AG09319 (cell line): ENCODE measurements around the gene VASN.

Experiments
- DNase-seq: peaks from one replicate; pipeline ENCODE4 v3.0.0-alpha.2; 2010; ENCODE audit warnings: low read depth; ENCODE audit errors: extremely low read depth
- TF ChIP-seq, protein P1 (sequence below): IDR thresholded peaks from 2 replicates; pipeline ENCODE4 v1.5.1; 2011; ENCODE audit warnings: low read depth, mild to moderate bottlenecking, inconsistent platforms, low read length, moderate library complexity

Gene VASN

DNA sequence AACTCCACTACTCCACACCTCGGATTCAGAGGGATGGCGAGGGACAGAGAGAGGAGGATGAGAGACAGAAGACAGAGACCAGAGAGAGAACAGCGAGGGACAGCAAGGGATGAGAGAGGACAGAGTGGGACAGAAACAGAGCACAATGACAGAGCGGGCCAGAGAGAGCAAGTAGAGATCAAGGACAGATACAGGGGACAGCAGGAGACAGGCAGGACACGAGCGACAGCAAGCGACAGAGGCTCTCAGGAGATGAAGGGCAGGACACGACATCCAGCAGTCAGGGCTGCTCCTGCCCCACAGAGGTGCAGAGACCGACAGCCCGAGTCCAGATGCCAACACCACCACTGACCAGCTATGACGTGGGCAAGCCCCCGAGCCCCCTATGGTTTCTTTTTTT, 29.9 kb downstream of the VASN start:
- DNase-seq: no peak
- TF ChIP-seq, protein P1, sequence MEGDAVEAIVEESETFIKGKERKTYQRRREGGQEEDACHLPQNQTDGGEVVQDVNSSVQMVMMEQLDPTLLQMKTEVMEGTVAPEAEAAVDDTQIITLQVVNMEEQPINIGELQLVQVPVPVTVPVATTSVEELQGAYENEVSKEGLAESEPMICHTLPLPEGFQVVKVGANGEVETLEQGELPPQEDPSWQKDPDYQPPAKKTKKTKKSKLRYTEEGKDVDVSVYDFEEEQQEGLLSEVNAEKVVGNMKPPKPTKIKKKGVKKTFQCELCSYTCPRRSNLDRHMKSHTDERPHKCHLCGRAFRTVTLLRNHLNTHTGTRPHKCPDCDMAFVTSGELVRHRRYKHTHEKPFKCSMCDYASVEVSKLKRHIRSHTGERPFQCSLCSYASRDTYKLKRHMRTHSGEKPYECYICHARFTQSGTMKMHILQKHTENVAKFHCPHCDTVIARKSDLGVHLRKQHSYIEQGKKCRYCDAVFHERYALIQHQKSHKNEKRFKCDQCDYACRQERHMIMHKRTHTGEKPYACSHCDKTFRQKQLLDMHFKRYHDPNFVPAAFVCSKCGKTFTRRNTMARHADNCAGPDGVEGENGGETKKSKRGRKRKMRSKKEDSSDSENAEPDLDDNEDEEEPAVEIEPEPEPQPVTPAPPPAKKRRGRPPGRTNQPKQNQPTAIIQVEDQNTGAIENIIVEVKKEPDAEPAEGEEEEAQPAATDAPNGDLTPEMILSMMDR: no peak

DNA sequence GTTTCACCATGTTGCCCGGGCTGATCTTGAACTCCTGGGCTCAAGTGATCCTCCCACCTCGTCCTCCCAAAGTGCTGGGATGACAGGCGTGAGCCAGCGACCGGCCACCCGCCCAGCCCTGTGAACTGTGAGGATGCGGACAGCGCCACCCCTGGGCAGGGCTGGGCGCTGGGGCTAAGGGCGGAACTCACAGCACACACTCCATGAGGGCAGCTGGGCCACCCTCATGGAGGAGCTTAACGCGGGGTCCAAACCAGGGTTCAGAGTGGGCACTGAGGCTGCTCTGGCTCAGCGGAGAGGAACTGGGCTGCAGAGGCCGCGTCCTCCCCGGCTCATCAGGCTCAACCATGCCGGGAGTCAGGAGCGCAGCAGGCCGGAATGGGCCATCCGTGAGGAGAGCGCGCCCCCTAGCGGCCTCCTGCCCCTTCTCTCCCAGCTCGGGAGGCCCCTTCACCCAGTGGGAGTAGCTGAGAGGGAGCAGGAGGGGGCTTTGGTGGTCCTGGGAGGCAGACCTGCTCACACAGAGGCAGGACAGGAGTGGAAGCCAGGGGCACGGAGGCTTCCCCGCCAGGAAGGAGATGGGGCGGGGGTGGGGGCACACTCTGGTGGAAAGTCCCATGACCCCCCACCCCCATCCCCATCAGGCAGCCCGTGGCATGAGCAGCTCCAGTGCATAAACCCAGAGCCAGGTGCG, 30.9 kb downstream of the VASN start:
- TF ChIP-seq, protein P1: peak; percentile 86
- no peak for DNase-seq

DNA sequence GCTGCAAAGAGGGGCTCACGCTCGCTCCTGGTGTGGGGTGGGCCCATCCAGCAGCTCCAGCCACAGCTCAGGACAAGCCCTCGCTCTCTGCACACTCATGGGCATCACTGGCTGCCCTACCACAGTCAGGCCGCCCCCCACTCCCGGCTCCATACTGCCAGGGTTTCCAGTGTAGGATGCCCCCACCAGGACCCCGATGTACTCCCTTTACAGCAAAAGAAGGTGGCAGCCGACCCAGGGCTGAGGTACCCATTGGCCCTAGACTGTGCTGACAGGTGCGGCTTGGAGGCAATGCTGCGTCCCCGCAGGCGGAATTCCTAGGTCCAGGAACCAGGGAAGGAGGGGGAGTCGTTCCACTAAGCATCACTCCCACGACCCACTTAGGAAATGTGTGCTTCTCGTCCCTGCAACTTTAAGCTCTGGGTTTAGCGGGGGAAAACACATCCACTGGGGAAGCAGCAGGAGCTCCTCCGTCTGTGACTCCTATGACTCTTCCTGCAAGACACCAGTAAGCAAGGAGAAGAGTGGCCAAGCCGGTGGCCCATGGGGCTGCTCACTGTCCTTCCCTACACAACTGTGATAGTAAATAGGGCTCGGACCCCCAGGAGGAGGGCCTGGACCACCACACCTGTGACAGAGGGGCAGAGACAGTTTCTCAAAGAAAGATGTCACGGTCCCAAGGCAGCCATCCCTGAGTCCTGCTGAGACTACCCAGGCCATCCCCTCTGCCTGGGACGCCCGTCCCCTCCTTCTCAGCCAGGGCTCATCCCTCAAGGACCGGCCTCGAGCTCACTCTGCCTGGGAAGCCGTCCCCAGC, 31.7 kb downstream of the VASN start:
- DNase-seq: no peak
- TF ChIP-seq, protein P1: no peak

DNA sequence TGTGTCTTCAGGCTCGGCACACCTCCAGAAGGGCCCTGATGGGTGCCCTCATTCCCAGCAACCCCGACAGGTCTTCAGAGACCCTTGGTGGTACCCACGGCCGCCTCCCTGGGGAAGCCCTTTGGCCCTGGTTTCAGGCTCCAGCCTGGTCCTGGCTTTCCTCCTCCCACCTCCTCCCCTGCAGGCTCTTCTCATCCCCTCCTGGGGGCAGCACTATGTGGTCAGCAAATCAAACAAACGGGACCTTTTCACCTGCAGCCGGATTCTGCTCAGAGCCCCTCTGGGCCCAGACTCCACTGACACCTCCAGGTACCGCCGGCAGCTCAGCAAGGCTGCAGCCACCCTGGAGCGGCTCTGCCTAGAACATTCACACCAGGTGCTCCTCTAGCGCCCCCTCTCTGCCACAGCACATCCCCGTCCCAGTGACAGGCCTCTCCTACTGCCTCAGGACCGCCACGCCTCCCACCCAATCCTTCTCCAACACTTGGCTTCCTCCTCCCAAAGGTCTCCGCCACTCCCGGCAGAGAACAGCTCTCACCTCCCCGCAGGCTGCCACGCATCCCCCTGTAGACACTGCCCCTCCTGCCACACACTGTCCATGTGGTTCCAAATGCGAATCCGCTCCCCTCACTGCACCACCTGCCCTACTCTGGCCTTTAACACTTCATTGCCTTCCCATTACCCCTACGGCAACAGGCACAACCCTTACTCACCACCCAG, 32.8 kb downstream of the VASN start:
- DNase-seq: no peak
- TF ChIP-seq, protein P1: peak; percentile 73

DNA sequence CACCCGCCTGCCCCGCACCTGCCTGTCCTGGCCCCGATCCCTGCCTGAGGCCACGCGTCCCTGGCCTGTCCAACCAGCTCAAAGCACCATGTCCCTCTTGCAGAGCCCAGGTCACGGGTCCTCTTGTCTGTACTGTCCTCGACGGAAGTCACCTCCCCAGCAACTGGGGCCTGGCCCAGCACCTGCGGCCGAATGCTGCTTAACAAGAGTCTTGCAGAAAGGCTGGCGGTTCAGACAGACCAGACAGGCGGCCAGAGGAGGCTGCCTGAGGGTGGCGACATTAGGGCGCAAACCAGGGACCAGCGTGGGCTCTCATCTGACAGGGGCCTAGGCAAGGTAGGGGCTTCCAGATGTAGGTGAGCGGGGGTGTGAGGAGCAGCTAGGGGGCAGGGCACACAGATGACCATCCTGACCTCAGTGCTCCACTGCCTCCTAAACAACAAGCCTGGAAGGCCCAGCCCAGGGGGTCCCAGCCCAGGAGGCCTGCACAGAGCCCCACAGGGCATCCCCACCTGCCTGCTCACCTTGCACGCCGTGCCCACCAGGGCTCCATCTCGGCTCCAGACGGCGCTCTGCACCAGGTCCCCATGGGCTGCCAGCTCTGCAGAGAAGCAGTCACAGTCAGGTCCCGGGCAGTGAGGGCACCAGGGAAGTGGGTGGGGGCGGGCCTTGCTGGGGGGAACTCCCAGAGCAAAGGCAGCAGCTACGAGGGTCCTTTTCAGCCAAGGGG, 33.5 kb downstream of the VASN start:
- TF ChIP-seq, protein P1: no peak
- DNase-seq: no peak

DNA sequence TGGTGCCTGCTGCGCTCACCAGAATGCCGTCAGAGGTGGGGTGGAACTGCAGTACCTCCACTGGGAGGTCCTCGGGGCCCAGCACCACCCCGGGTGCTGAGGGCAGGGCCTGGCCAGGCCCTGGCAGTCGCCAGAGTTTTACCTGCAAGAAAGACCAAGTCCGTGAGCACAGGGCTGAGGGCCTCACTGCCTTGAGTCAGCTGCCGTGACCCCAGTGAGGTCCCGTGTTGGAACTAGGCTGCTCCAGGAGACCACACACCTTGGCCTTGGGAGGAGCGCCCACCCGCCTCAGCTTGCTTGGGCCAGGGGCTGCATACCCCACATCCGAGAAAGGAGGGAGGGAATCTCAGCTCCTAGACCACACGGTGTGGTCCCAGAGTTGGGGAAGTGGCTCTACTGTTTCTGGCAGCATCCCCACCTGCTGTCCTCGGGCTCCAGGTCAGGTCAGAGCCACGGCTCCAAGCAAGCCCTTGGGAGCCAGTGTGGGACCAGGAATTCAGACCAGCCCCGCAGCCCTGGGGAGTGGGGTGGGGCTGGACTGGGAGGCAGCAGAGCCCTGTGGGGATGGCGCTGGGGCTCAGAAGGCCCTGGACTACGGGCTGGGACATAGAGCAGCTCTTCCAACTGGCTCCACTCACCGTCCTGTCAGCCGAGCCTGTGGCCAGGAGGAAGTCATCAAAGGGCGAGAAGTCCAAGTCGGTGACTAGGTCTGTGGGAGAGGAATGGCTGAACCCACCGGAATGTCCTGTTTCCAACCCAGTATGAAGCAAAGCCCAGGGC, 36.1 kb downstream of the VASN start:
- TF ChIP-seq, protein P1: no peak
- DNase-seq: no peak
